IPS-NIHi7 (cell line): ENCODE data around the gene SLC17A7.
A peak's percentile ranks its signal among the peaks of the same experiment; 100 is the strongest.

ENCODE experiments used
- DNase-seq: peaks from one replicate; pipeline ENCODE4 v3.0.0; 2012; ENCODE audit warnings: mixed read lengths; ENCODE audit errors: extremely low spot score

SLC17A7 gene

DNA sequence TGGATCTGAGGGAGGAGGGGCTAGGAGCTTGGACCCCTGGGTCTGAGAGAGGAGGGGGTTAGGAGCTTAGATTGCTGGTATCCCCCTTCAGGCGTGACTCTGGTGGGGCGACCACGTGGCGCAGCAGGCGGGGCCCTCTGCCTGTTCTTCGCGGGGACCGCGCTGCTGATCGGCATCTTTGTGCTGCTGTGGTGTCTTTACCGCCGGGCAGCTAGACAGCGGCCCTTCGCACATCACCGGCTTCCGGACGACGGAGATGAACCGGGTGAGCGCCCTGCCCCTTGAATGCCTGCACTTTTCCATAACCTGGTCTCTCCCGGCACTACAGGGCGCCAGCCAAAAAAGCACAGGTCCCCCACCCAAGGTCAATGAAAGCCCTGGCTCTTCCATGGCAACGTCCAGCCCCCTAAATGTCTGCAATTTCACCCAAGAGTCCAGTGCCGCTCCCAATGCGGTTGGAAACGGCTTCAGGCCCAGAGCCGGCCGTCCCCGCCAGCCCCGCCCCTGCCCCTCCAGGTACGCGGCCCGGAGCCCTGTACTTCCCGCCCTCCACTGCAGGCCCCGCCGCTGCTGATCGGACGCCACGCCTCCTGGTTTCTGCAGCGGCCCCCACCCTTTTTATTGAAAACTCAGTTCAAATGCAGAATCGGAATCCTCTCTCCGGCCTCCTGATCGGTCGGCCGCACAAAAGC lies 13.3 kb downstream of the SLC17A7 start:
- DNase-seq: peak; percentile 67

DNA sequence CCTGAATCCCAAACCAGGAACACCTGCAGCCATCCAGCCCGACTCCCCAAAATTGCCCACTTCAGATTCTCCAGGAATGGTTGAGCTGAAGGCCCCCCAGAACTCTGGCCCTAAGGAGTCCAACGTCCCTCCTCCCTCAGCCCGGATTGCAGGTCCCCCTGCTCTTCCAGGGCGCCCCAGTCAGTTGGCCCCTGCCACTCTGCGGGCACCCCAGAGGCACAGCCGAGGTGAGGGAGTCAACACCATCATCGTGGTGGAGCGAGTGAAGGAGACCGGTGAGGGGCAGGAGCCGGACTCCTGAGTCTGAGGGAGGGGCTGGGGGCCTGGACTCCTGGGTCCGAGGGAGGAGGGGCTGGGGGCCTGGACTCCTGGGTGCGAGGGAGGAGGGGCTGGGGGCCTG lies 14.0 kb downstream of the SLC17A7 start:
- DNase-seq: no peak

DNA sequence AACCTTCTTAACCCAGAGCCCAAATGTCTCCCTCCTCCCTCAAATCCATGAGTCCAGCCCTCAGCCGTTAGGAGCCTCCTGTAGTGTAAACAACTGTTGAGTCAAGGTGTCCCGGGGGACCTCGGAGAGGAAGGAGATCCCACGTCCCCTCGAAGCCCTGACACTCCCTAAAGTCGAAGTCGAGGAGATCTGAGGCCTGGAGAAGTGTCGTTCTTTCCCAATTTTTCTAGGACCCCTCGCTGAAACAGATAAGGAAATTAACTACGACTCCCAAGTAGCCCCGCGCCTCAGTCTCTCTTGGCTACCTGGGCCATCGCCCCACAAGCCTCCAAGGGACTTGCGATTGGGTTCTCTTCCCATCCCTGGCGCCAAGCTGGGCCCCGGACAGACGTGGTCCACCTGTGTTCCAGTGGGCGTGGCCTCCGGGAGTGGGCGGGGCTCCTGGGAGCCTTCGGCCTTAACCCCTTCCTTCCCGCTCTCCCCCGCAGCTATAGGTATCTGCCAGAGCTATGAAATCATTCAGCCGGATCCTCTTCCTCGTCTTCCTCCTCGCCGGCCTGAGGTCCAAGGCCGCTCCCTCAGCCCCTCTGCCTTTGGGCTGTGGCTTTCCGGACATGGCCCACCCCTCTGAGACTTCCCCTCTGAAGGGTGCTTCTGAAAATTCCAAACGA lies 15.3 kb downstream of the SLC17A7 start:
- DNase-seq: peak; percentile 78

DNA sequence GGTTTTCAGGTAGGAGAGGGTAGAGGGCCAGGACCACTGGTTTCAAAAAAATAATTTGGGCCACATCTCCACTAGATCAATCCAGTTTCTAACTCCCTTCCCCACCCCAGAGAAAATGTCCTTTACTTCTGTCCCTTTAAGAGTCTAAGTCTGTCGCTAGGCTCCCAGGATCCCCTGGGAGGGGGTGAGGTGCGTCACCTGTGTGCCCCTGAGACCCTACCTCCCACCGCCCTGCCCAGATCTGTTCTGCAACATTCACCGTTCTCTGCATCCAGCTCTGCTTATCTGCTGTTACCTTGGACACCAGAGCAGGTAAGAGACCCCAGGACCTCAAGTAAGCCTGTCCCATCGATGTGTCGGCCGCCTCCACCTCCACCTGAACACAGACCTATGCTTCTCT lies 16.1 kb downstream of the SLC17A7 start, which contains the start of gene GFY:
Gene GFY (plus strand): TSS at position 211 of the 400 bp plus-strand sequence. CDS start 1,043 bp downstream, outside the sequence.
- DNase-seq: no peak

DNA sequence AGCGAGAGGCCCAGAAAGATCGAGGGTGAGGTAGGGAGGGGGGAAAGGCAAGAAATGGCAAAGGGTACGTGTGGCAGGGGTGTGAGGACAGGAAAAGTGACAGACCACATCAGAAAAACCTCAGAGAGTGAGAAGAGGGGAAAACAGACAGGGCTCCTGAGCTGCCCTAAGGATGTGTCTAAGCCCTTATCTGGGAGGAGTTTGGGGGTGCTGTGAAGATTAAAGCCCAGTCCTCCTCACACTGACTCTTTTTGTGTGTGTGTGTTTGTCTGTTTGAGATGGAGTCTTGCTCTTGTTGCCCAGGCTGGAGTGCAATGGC lies 17.4 kb downstream of the SLC17A7 start:
- DNase-seq: no peak

DNA sequence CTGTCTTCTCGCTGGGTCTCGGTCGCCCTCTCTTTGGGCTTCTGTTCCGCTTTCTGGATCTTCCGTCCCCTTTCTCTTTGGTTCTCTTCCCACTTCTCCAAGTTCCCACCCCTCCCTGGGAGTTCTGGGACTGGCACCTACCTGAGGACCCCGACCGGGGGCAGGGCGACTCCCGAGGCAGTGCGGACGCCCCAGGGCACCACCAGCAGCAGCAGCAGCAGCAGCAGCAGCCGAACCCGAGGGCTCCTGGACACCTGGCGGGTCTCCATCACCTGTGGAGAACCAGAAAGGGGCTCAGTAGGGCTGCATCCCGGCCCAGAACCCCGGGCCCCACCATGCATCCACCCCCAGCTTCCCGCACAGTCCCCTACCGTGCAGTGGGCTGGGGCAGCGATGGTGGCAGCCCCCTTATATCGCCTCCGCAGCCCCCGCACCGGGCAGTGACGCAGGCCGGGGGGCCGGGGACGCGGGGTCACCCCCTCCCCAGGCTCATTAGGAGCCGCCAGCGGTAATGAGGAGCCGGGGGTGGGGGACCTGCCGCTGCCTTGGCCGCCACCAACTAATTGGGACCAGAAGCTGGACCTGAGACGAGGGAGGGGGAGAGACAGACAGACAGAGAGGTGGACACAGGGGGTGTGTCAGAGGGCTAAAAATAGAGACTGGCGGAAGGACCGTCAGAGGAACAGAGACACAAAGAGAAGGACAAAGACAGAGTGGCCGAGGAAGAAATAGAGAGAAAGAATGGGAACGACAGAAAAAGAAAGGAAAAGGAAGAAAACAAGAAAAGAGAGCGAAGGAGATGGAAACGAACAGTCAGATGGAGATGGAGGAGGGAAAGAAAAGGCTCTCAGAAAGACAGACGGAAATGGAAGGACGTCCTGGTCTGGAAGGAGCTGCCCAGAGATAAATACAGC lies 18.0 kb downstream of the SLC17A7 start, which contains the start of gene PTH2:
Gene PTH2 (minus strand): TSS at position 371 of the 914 bp plus-strand sequence. CDS start 102 bp downstream, at position 269.
- no peak for DNase-seq

DNA sequence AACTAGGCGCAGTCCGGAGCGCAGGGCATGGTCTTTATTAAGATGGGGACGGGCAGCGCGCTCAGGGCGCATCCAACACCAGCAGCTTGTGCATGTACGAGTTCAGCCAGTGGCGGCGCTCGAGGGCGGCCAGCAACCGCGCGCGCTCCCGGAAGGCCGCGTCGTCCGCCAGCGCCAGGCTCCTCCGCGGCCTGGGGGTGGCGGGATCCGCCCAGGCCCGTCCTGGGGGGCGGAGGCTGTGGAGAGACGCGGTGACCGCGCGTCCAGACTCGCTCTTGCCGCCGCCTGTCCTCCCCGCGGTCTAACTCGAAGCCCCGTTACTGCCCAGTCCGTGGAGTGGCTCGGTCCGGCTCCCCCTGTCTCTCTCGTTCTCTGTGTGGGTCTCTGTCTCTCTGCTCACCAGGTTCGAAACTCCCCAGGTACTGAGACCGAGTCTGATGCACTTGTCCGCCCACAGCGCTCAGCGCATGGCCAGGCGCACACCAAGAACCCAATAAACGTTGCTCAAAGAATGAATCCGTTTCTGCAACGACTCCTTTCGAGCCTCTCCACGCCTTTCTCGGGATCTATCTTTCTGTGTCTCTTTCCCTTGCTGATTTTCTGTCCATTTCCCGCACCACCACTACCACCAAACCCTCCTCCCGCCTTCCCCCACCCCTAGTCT lies 18.8 kb downstream of the SLC17A7 start:
- no peak for DNase-seq

DNA sequence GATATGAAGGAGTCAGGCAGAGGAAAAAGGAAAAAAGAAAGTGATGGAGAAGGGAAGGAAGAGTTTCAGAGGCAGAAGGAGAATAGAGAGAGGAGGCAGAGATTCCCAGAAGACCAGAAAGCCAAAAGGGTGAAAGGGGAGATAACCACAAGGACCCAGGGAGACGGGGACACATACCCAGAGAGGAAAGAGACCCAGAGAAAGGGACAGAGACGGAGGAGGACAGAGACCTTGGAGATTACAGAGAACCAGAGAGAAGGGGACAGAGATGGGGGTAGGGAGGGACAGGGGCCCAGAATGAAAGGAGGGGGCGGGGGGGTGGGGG lies 19.5 kb downstream of the SLC17A7 start:
- DNase-seq: no peak

DNA sequence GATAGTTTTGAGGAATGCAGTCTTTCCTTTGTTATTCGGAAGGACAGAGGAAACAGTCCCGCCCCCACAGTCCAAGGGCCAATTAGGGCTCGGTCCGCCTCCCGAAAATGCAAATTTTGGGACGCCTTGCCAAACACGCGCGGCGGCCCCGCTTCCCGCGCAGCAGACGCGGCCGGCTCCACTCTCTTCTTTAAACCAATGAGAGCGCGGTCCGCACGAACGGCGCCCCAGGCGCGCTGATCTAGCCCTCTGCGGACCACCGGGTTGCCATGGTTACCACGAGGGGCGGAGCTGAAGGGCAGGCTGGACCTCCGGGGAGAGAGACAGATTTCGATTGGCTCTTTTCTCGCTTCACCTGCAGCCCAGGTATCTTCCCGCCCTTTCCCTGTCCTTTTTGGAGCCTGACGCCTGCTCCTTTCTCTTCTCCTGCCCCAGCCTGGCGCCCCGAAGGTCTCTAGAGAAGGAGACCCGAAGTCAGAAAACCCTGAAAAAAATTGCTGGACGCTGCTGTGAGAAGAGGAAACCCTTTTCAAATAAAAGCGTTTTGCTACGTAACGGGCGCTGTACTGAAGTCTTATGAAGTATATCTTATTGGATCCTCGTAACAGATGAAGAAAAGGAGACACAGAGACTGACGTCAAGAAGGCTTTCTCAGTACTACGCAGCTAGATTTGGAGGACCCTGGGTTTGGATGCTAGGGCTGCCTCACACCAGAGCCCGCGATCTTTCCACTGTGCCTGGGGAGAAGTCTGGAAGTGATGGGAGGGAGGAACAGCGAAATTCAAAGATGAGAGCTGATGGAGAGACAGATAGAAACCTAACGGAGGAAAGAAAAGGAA lies 20.1 kb downstream of the SLC17A7 start:
- DNase-seq: peak; percentile 95

DNA sequence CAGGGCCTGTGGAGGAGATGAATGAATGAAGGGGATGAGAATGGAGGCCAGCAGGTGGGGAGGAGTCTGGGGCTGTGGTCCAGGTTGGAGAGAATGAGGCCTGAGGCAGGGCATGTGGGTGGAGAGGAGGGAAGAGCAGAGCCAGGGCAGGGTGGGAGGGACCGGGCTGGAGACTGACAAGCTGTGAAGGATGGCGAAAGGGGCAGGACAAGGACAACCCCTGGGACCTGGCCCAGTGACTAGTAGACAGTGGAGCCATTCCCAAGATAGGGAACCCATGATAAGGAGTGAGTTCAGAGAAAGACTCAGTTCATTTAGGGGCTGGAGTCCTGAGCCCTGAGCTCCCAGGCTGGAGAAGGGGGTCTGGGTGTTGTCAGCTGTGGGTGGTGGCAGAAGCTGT lies 21.1 kb downstream of the SLC17A7 start:
- no peak for DNase-seq

DNA sequence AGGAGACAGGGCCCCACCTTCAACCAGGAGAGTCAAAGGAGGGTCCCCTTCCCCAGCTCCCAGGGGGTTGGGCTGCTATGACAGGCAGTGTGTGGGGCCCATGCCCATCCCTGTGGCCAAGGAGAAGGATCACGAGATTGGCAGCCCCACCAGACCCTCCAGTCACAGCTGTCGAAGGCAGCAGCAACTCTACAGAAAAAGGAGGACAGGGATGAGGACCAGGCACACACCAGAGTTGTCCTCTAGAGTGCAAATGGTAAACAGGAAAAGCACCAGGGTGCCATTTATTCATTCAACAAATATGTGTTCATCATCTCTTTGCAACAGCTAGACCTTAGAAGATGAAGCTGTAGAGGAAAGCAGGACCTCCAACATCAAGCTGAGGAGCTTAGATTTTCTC lies 22.2 kb downstream of the SLC17A7 start:
- DNase-seq: no peak

DNA sequence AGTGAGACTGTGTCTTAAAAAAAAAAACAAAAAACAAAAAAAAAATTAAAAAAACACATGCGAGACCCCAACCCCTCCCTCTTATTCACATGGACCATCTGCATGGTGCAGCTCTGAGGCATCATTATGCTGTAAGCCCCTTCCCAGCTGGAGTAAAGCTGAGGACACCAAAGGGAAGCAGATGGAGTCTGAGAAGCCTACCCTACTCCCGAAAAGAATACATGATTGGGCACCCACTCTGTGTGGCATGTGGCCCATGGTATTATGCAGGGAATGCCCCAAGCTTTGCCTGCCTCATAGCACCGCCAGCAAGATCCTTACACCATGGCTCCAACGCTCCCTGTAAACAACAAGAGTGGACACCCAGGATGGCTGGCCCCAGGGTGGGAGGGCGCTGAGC lies 22.8 kb downstream of the SLC17A7 start:
- DNase-seq: no peak

DNA sequence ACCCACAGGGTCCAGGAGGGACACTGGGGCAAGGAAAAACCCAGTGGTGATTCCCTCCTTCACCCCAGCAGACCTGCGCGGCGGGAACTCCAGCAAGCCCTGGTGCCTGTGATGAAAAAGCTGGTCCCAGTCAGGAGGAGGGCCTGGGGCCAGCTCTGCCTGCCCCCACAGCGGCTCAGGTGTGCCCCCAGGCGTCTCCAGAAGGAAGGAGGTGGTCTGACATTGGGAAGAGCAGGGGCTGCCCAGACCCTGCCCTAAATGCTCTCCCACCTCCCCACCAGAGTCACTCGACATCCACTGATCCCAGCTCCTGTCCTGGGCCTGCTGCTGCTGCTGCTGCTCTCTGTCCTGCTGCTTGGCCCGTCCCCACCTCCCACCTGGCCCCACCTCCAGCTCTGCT lies 24.2 kb downstream of the SLC17A7 start:
- peak; percentile 67 for DNase-seq

DNA sequence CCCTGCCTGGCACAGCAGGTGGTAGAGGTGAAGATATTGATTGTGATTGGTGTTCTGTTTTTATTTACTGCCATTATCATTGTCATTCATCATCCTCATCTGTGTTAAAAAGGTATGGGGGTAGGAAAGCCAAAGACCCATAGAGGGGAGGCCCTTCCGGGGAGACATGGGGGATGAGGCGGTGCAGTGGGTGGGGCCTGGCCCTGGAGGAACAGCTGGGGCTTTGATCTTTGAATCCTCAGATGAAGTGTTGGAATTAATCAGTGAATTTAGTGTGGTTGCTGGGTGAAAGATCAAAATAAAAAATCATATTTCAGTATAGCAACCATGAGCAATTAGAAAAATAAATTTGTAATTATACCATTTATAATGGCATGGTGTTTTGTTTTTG lies 25.5 kb downstream of the SLC17A7 start:
- no peak for DNase-seq

DNA sequence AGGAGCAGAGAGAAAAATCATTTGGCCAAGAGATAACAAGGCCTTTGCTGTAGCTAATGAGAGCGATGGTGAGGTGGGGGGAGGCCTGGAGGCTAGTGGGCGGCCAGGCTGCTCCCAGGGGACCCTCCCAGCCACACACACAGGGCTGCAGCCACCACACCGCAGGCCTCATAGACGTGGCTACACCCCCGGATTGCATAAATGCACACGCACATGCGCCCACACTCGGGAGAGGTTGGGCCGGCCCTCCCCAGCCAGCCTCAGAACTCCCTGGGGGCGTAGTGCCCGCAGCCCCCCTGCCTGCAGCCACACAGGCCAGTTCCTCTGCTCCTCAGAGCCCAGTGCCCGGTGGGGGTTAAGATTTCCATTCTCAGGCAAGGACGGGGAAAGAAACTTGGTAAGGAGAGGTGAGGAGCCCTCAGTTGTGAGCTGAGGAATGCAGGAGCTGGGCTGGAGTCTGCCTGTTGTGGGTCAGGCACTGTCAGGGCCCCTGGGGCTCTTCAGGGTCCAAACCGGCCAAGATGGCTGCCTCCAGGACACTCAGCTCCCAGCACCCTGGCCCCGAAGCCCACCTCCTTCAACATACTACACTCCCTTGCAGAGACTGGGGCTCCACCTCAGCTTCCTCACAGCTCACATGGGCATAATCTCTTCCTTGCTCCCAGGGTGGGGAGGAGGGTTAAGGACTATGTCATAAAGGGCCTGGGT lies 26.1 kb downstream of the SLC17A7 start:
- no peak for DNase-seq

DNA sequence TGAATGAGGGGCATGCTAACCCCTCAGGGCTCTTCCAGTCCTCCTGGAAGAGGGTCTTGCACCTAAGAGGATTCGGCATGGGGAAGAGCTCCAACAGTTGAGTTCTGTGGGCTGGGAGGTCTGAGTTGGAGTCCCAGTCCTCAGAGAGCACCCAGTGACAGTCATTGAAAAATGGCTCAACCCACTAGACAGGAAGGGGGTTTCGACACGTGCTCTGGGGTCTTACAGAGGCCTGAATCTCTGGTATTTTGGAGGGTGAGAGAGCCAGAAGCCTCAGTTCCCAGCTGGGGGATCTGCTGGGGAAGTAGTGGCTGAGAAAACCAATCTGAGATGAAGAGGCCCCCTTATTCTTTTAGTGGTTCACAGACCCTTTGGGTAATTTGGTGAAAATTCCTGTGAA lies 27.1 kb downstream of the SLC17A7 start:
- no peak for DNase-seq

DNA sequence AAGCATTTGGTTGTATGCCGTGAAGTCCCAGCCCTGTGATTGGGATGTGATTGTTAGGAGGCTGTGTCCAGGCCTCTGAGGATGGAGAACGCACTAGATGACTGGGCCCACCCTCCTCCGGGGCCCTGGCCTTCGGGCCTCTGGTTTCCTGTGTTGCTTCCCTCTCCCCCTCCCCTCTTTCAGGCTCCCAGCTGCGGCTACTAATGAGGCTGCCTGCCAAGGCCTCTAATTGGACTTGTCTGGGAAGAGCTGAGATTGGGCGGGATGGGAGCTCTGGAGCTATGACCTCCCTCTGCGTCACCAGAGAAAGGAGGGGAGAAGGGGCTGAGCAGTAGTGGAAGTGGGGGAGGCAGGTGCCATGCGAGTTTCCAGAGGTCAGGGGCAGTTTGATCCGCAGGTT lies 28.0 kb downstream of the SLC17A7 start:
- no peak for DNase-seq

DNA sequence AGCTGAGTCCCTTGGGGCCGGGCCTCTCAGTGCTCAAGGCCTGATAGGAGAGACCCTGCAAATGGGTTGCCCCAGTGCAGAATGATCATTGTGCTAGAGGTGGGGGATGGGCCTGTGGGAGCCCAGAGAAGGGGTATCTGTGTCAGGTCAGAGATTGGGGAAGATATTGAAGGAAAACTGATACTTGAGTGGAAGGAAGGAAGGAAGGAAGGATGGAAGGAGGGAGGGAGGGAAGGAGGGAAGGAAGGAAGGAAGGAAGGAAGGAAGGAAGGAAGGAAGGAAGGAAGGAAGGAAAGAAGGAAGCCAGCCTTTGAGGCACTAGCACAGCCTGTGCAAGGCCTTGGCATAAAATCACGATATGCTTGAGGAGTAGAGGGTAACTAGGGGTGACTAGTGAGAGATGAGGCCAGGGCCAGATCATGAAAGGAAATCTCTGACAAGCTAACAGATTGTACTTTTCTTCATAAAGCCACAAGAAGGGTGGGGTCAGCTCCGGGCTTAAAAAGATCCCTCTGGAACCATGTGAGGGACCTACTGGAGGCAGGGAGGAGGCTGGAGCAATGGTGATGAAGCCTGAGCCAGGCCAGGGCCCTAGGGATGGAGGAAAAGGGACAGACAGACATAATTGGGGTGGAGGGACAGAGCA lies 29.5 kb downstream of the SLC17A7 start:
- no peak for DNase-seq

DNA sequence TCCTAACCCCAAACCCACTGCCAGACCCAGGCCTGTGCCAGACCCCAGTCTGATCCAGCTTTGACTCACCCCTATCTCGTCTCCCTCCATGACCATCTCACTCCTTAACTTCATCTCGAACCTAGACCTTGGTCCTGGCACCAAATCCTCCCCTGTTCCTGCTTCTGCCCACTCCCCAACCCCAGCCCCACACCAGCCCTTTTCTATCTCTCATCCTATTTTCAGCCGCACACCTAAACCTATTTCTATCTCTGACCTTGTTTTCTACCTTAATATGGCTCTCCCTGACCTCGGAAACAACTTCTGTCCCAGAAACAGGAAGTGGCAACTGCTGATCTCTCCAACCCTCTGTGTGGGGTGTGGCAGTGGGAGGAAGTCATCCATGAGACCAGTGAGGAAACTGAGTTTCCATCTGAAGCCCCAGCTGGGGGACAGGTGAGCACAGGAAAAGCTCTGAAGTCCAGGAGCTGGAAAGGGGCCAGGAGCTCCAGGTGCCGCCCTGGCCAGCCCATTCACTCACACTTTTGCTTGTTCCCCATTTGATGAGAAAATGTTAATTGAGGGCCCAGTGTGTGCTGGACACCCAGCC lies 31.8 kb downstream of the SLC17A7 start:
- no peak for DNase-seq
